Measurements from ENCODE around the gene LPAR5.
"Not testable (repeated sequence)": the region's sequence is repeated elsewhere in the genome, so short reads cannot be mapped to it uniquely, and the experiment has no call there.

DNA sequence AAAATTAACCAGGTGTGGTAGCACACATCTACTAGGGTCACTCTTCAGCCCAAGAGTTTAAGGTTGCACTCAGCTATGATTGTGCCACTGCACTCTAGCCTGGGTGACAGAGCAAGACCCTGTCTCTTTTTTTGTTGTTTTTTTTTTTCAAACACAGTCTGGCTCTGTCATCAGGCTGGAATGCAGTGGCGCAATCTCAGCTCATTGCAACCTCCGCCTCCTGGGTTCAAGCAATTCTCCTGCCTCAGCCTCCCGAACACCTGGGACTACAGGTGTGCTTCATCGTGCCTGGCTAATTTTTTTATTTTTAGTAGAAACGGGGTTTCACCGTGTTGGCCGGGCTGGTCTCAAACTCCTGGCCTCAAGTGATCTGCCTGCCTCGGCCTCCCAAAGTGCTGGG lies 49.2 kb downstream of the LPAR5 start:
- TF ChIP-seq, protein P1, sequence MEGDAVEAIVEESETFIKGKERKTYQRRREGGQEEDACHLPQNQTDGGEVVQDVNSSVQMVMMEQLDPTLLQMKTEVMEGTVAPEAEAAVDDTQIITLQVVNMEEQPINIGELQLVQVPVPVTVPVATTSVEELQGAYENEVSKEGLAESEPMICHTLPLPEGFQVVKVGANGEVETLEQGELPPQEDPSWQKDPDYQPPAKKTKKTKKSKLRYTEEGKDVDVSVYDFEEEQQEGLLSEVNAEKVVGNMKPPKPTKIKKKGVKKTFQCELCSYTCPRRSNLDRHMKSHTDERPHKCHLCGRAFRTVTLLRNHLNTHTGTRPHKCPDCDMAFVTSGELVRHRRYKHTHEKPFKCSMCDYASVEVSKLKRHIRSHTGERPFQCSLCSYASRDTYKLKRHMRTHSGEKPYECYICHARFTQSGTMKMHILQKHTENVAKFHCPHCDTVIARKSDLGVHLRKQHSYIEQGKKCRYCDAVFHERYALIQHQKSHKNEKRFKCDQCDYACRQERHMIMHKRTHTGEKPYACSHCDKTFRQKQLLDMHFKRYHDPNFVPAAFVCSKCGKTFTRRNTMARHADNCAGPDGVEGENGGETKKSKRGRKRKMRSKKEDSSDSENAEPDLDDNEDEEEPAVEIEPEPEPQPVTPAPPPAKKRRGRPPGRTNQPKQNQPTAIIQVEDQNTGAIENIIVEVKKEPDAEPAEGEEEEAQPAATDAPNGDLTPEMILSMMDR (IDR thresholded peaks at IDR 0.05; ENCODE audit: insufficient read depth, low read depth, low read length): not testable (repeated sequence)
- TF ChIP-seq EZH2 (IDR thresholded peaks at IDR 0.05; ENCODE audit: insufficient read depth, low read length): not testable (repeated sequence)
